SK-N-SH treated with all-trans-retinoic acid at 6 μM for 48 hours (cell line): ENCODE measurements around the gene OR51E2.

Experiments used
- ARNTL ChIP-seq: fragments of 450-650 bp; formaldehyde crosslinking; IDR thresholded peaks from 2 replicates; pipeline ENCODE4 v1.5.0; 2020; ENCODE audit warnings: low read depth, mild to moderate bottlenecking, moderate library complexity, borderline replicate concordance
- CSDC2 ChIP-seq: fragments of 250-450 bp; sonication (Bioruptor Pico); IDR thresholded peaks from 2 replicates; pipeline ENCODE4 v1.5.0; 2020; ENCODE audit warnings: mild to moderate bottlenecking, moderate library complexity
- ESRRG ChIP-seq: fragments of 250-450 bp; sonication (Bioruptor Pico); IDR thresholded peaks from 2 replicates; pipeline ENCODE4 v1.6.1; 2021; ENCODE audit warnings: mild to moderate bottlenecking
- GLIS3 ChIP-seq: fragments of 250-450 bp; sonication (Bioruptor Pico); IDR thresholded peaks from 2 replicates; pipeline ENCODE4 v1.5.0; 2020; ENCODE audit warnings: mild to moderate bottlenecking, moderate library complexity
- PPARA ChIP-seq: fragments of 250-450 bp; sonication (Bioruptor Pico); IDR thresholded peaks from 2 replicates; pipeline ENCODE4 v1.5.0; 2020; ENCODE audit warnings: mild to moderate bottlenecking, borderline replicate concordance
- RARB ChIP-seq: fragments of 250-450 bp; sonication (Bioruptor Pico); IDR thresholded peaks from 2 replicates; pipeline ENCODE4 v1.8.0; 2021; ENCODE audit warnings: mild to moderate bottlenecking, moderate library complexity
- TCF4 ChIP-seq: fragments of 250-450 bp; sonication (Bioruptor Pico); IDR thresholded peaks from 2 replicates; pipeline ENCODE4 v1.8.0; 2021; ENCODE audit warnings: mild to moderate bottlenecking, moderate library complexity, borderline replicate concordance
- TOX ChIP-seq: fragments of 250-450 bp; sonication (Bioruptor Pico); IDR thresholded peaks from 2 replicates; pipeline ENCODE4 v1.8.0; 2021; ENCODE audit warnings: mild to moderate bottlenecking, moderate library complexity, borderline replicate concordance
- ZFP30 ChIP-seq: fragments of 450-650 bp; formaldehyde crosslinking; IDR thresholded peaks from 2 replicates; pipeline ENCODE4 v1.5.0; 2022; ENCODE audit warnings: mild to moderate bottlenecking, moderate library complexity
- TF ChIP-seq, protein P1 (sequence below): fragments of 250-450 bp; sonication (Bioruptor Pico); IDR thresholded peaks from 2 replicates; pipeline ENCODE4 v1.5.1; 2020; ENCODE audit warnings: low read depth, mild to moderate bottlenecking, moderate library complexity
- TF ChIP-seq, protein P2 (sequence below): fragments of 250-450 bp; sonication (Bioruptor Pico); IDR thresholded peaks from 2 replicates; pipeline ENCODE4 v1.8.0; 2020; ENCODE audit warnings: mild to moderate bottlenecking, moderate library complexity, borderline replicate concordance

DNA sequence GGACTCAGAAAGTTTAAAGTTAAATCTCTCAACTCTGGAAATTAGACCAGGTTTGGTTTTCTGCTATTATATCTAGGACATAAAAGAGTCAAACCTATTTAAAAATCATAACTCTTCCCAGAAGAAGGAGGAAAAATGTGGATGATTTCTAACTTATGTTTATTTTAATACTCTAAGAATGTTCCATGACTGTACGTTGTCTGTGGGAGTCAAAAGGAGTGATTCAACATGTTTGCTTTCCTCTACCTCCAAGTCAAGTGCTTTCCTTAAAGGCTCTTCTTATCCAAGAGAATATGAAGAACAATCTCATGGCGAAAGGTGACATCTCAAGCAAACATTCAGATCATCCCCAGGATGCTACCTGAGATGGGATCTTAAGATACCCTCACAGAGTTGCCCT lies 32.2 kb downstream of the OR51E2 start:
- TF ChIP-seq ESRRG (CRISPR knock-in tag): no peak
- TF ChIP-seq, protein P1, sequence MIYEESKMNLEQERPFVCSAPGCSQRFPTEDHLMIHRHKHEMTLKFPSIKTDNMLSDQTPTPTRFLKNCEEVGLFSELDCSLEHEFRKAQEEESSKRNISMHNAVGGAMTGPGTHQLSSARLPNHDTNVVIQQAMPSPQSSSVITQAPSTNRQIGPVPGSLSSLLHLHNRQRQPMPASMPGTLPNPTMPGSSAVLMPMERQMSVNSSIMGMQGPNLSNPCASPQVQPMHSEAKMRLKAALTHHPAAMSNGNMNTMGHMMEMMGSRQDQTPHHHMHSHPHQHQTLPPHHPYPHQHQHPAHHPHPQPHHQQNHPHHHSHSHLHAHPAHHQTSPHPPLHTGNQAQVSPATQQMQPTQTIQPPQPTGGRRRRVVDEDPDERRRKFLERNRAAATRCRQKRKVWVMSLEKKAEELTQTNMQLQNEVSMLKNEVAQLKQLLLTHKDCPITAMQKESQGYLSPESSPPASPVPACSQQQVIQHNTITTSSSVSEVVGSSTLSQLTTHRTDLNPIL (CRISPR knock-in tag): no peak
- TF ChIP-seq RARB (CRISPR knock-in tag): no peak
- no peak for TF ChIP-seq GLIS3 (CRISPR knock-in tag)
- TF ChIP-seq, protein P2, sequence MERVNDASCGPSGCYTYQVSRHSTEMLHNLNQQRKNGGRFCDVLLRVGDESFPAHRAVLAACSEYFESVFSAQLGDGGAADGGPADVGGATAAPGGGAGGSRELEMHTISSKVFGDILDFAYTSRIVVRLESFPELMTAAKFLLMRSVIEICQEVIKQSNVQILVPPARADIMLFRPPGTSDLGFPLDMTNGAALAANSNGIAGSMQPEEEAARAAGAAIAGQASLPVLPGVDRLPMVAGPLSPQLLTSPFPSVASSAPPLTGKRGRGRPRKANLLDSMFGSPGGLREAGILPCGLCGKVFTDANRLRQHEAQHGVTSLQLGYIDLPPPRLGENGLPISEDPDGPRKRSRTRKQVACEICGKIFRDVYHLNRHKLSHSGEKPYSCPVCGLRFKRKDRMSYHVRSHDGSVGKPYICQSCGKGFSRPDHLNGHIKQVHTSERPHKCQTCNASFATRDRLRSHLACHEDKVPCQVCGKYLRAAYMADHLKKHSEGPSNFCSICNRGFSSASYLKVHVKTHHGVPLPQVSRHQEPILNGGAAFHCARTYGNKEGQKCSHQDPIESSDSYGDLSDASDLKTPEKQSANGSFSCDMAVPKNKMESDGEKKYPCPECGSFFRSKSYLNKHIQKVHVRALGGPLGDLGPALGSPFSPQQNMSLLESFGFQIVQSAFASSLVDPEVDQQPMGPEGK (CRISPR knock-in tag): no peak
- no peak for TF ChIP-seq CSDC2 (CRISPR knock-in tag)
- no peak for TF ChIP-seq ARNTL (CRISPR knock-in tag)
- TF ChIP-seq TOX (CRISPR knock-in tag): no peak
- no peak for TF ChIP-seq ZFP30 (CRISPR knock-in tag)
- no peak for TF ChIP-seq PPARA (CRISPR knock-in tag)
- TF ChIP-seq TCF4: no peak
